ENCODE results near the gene PLB1.

The PLB1 gene

DNA sequence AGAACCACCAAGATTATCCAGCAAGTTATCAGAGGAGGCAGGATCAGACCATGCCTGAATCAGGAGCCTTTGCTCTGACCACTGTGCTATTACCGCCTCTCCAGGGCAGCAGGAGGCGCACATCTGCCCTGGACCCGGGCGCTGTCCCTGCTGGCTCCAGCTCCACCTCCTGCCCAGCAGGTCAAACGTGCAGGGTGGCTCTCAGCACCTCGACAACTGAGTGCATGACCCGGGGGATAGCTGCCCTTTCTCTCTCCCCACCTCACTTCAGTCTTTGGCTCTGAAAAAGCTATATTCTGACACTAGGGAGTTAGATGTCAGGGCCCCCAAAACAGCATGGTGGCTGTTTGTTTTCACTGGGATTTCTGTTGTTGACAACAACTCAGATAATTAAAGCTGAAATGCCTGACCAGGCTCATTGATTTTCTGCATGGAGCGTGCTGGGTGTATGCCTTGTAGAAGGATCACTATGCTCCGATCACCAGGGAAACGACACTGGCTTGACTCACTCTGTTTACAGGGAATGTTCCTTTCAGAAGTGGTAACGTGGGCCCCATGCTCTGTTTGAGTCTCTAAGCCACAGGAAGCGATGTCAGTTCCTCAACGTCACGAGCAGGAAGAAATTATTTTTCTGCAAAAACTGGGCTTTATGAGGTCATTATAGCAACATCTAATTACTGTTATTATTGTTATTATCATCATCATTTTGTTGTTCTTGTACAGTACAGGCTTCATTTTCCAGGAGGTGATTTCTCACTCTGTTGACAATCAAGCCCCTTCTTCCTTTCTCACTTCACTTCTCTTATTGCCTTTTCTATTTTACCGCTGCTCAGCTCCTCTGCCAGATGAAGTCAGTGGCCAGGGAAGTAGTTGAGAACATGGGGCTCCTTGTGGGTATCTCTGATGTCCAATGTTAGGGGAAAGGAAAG, 125.6 kb downstream of the PLB1 start:
- peak; percentile 85 for FAIRE-seq

DNA sequence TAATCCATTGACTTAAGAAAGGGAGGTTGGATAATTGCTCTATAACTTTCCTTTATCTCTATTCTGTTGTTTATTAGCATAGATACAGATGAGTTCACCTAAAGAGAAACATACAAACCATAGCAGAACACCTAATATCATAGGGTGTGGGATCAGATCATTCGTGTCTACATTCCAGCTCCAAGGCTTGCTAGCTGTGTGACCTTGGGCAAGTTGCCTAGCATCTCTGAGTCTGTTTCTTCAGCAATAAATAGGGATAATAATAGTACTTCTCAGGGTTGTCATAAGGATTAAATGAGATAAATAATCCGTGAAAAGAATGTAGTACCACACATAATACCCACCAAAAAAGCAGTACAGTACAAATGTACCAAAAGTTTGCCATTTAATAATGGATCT, 126.2 kb downstream of the PLB1 start:
- FAIRE-seq (no peak), DNase-seq (ENCODE audit: insufficient read length, low spot score) (no peak)

More for the DNA sequence above, 125.6 kb downstream of the PLB1 start:
- peak; percentile 75 for DNase-seq (ENCODE audit: insufficient read length, low spot score)

DNA sequence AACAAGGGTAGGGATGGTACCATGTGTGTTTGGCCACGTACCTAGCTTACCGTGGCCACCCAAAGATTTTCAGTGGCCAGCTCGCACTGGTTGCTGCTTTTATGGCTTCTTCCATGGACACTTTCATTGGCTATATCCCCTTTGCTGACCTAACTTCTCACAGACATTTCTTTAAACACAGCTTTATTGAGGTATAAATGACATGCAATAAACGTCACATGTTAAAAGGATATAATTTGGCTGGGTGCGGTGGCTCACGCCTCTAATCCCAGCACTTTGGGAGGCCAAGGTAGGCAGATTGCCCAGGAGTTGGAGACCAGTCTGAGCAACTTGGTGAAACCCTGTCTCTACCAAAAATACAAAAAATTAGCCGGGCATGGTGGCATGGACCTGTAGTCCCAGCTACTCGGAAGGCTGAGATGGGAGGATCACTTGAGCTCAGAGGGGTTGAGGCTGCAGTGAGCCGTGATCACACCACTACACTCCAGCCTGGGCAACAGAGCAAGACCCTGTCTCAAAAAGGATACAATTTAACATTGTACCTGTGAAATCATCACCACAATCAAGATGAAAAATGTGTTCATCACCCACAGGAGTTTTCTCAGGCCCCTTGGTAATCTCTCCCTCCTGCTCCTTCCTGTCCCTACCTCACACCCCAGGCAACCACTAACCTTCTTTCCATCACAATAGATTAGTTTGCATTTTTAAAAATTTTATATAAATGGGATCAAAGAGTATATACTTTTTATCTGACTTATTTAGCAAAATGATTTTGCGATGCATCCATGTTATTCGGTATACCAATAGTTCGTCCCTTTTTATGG, 127.9 kb downstream of the PLB1 start:
- no peak for DNase-seq (ENCODE audit: insufficient read length, low spot score)
- no peak for FAIRE-seq

DNA sequence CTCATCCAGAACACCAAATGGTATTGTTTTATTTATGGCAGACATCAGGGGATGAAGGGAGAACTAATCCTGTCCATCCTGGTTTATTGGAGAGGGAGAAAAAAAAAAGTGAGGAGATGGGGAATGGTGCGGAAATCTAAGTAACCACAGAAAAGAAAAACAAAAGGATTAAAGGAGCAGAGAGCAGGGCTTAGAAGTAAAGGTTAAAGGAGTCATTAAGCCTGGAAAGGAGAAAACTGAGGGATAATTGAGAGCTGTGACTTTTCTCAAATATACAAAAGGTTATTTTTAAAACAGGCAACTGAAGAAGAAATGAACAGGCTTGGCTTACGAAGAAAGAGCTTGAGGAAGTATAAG, 128.6 kb downstream of the PLB1 start:
- DNase-seq (ENCODE audit: insufficient read length, low spot score) (no peak), FAIRE-seq (no peak)

DNA sequence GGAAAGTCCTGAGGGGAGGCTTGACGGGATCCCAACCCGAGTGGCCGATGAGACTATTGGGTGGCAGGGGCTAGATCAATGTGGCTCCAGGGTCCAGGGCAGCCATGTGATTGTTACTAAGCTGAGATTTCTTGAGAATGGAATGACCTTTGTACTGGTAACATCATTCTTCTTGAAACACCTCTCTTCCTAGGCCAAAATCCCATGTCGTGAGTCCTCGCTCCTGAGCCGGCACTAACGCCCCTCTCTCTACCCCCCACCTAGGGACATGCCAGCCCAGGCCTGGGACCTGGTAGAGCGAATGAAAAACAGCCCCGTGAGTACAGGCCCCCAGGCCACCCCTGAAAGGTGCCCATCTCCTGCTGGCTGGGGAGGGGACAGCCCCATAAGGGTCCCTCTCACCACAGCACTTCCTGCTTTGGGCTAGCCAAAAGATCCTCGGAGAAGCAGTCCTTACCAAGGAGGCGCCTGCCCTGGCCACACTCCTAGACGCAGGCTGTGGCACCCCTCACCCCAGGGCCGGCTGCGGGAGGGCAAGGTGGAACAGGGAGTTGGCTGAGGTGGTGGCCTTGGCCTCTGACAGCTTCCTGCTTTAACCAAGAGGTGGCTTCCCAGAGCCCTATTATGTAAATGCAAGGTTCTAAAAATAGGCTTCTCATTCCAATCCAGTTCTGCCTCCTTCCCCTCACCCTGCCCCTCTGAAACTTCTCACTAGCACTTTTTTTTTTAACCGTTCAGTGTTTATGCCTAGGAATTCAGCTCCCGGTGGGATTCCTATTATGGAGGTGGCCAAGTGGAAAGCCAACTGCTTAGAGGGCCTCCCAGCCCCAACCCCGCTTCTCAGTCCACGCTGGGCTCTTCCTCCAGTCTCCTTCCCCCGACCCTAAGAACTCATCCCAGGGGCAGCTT, 129.2 kb downstream of the PLB1 start:
- FAIRE-seq: no peak

DNA sequence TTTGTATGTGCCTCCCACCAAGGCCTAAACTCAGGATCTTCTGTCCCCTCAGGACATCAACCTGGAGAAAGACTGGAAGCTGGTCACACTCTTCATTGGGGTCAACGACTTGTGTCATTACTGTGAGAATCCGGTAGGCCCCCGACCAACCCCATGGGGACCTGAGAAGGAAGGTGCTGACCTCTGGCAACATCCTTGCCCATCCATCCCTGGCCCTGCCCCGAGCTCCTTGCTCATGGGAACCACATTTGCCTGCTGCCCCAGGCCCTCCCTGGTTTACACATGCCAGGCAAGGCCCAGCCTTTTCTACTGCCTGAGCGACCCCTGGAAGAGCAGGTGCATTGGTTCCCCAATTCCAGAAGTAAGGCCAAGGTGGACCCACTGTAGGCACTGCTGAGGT, 130.5 kb downstream of the PLB1 start:
- DNase-seq (ENCODE audit: insufficient read length, low spot score) (no peak), FAIRE-seq (no peak)

More for the DNA sequence above, 129.2 kb downstream of the PLB1 start:
- DNase-seq (ENCODE audit: insufficient read length, low spot score): no peak

DNA sequence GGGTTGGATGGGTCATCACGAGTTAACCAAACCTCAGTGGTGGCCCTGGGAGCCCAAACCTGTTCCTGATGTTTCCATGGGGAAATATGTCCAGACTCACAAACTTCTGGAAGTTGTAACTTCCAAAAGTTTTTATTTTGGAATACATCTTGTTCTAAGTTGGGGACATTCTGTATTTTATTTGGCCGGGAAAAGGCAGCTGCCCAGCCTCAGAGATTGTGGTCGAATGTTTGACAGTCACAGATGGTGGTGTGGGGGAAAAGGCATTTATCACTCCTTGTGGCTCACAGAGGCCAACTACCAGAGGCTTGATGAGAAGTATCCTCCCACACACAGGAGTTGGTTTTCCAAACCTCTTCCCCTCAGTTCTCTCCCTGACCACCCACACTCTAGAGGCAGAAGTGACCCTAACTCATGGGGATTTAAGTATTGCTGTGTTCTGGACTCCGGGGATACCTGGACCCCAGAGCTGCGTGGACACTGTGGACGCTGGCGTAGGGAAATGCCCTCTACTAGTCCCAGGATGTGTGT, 131.1 kb downstream of the PLB1 start:
- DNase-seq (ENCODE audit: insufficient read length, low spot score) (no peak), FAIRE-seq (no peak)

DNA sequence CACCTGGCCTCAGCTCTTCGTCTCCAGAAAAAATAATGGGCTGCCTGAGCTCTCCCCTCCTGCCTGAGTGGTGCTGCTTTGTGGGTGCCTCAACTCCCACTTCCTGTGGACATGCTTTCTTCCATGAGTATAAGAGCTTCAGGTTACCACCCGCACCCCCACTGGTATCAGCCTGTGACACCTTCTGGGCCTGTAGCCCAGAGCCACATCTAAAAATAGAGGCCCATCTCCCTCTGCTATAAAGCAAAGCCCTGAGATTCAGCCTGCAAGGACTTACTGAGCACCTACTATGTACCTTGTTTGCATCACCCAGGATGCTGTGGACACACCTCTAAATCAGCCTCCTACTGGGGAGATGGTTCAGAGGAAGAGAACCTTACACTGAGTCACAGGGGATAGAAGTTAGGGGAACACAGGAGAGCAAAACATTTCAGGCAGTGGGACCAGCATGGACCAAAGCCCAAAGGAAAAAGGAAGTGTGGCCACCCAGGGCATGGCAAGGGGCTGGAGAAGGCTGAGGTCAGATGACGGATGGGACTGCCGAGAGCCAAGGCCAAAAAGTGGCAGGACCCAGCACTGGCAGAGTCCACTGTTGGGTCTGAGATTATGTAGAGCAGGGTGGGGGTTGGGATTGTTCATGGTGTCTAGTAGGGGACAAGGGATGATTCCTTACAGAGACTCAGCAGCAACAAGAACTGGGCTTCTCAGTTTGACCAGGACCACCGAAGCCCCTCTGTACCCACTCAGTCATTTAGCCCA, 132.0 kb downstream of the PLB1 start:
- no peak for DNase-seq (ENCODE audit: insufficient read length, low spot score)

DNA sequence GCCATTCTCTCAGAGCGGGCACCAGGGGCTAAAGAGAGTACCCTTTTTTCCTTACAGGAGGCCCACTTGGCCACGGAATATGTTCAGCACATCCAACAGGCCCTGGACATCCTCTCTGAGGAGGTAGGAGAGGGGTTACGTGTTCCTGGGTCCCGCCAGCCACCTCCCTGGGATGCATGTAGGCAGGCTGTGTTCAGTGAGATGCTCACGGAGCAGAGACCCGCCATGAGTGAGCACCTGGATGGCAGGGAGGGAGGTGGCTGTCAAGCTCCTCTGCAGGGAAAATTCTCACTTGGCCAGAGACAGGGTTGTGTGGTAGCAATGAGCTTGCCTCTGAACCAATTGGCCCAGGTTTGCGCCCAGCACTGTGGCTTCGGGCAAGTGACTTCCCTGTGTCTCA, 132.6 kb downstream of the PLB1 start:
- FAIRE-seq (peak; percentile 48), DNase-seq (ENCODE audit: insufficient read length, low spot score) (no peak)

More for the DNA sequence above, 132.0 kb downstream of the PLB1 start:
- no peak for FAIRE-seq

DNA sequence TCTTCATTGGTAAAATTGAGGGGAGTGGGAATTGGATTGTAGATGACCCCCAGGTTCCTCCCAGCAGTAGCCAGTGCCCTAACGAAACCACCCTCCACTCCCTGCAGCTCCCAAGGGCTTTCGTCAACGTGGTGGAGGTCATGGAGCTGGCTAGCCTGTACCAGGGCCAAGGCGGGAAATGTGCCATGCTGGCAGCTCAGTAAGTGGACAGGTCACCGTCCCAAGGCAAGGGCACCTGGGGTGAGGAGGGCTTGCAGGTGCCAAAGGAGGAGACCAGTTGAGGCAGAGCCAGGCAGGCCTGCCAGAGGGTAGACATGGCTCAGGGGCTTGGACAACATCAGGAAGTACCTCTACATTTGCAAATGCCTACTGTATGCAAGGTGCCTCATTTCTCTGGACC, 133.1 kb downstream of the PLB1 start:
- DNase-seq (ENCODE audit: insufficient read length, low spot score) (no peak), FAIRE-seq (no peak)

DNA sequence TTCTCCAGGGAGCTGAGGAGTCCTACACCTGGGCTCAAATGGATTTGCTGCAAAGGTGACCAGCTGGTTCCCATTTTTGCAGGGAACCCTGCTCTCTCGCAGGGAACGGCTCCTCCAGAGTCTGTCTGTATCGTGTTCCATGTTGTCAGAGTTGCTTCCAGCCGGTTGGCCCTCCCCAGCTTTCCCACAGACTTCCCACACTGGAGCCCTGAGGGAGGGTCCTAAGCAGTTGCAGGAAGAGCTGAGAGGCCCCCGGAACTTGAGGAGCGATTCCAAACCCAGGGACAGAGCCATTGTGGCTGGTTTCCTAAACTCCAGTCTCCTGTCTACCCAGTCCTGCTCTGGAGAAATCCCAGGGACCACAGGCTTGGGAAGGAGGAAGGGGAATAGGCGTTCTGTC, 134.1 kb downstream of the PLB1 start:
- DNase-seq (ENCODE audit: insufficient read length, low spot score): no peak
- FAIRE-seq: no peak

DNA sequence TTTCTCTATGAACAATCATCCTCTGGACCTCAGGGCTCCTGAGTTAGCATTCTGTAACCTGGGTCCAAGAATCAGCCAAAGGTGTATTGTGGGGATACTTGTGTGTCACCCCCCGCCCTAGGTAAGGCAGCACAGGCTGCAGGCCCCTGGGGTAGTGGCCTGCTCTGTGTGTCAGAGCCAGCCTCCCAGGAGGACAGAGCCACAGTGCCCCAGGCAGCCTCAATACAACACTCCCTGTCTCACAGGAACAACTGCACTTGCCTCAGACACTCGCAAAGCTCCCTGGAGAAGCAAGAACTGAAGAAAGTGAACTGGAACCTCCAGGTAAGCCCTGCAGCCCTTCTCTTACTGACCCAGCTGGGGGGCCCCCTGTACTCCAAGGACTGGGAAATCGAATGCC, 134.5 kb downstream of the PLB1 start:
- no peak for DNase-seq (ENCODE audit: insufficient read length, low spot score)
- FAIRE-seq: no peak

DNA sequence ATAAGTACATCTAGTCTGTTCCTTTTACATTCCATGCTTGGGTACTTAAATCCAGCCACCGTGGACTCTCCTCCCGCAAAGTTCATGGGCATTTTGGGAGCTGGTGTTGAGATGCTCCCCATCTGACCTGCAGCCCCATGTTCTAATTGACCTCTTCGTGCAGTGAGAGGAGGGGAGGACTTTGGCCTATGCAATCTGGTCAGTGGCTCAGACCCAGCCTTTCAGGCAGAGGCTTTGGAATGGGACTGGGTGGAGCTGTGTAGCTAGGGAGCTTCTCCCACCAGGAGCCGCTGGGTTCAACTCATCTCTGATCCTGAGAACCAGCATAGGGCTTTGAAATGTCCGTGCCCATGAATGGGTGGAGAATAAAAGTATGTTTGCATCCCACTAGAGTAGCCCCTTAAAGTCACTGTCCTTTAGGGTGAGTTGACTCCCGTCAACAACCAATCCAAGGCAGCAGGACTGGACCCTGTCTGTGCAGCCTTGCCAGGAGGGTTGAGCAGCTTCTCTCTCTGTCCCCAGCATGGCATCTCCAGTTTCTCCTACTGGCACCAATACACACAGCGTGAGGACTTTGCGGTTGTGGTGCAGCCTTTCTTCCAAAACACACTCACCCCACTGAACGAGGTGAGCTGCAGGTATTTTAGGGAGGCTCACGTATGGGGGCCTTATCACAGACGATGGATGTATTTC, 135.8 kb downstream of the PLB1 start:
- FAIRE-seq (no peak), DNase-seq (ENCODE audit: insufficient read length, low spot score) (no peak)

DNA sequence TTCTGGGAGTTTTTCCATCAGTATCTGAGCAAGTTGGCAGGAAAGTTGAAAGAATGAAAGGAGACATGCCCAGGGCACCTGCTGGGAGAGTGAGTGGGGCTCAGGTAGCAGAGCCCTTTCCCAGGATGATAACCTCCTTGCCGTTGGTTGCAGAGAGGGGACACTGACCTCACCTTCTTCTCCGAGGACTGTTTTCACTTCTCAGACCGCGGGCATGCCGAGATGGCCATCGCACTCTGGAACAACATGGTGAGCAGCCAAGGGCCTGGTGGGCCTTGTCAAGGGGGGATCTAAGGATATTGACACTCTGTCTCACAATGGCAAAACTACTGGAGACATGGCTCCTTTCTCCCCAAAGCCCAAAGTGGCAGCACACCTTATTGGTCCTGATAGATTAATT, 136.9 kb downstream of the PLB1 start:
- no peak for FAIRE-seq

DNA sequence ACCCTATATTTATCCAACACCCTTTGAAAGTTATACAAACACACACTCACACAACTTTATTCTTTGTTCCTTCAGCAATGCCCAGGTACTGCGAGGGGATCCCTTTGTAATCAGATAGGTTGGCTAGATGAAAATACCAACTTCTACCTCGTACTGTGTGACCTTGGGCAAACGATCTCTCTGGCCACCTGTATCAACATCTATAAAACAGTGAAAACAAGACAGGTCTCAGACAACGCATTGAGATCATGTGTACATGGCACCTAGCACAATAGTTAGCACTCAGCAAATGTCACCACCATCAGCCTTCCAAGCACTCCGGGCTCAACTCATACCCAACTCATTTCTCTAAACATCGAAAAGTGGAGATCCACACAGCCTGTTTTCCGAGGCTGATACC, 137.3 kb downstream of the PLB1 start:
- no peak for DNase-seq (ENCODE audit: insufficient read length, low spot score)
- FAIRE-seq: no peak

More for the DNA sequence above, 136.9 kb downstream of the PLB1 start:
- DNase-seq (ENCODE audit: insufficient read length, low spot score): no peak

DNA sequence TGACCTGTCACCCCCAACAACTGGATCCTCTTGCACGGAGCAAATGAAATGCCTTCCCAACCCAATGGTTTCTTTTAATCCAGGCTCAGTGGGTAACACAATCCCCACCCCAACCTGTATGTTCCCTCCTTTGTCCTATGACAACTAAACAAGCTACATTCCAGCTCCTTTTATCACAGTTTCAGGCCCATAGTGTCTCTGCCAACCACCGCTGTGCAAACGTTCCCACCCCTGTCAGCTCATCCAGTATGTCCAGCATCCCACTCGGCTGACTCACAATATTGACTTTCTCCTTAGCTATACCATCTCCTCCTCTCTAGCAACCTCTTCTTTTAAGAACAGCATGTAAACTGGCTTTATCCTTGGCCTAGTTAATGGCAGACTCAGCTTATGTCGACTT, 137.9 kb downstream of the PLB1 start:
- FAIRE-seq: peak; percentile 76
- DNase-seq (ENCODE audit: insufficient read length, low spot score): peak; percentile 49

DNA sequence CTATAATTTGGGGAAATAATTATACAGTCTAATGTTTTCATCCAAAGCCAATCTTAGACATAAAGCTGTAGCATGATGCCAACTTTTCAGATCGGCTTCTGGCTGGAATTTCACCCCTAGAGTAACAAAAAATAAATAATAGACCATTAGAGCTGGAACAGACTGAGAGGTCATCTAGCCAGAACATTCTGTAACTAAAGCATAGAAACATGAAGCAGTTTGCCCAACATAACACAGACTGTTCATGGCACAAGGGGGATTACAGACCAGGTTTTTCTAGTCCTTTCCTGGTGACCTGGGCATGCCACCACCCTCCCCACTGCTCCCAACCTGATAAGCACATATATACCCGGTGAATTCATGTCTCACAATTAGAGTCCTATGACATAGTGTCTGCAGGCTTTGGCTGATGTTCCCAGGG, 139.3 kb downstream of the PLB1 start:
- FAIRE-seq (no peak), DNase-seq (ENCODE audit: insufficient read length, low spot score) (no peak)

DNA sequence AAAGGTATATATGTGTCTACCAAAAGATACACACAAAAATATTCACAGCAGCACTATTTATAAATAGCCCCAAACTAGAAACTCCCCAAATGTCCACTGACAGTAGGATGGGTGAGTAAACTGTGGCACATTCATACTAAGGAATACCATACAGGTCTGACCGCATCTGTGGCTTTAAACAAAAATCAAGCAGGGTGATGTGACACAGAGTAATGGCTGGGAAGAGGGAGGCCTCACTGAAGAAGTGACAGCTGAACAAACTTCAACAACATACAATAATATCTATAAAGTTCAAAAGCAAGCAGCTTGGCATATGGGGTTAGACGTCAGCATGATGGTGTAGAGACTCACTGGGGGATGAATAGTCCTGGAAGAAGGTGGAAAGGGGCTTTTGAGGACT, 140.6 kb downstream of the PLB1 start:
- DNase-seq (ENCODE audit: insufficient read length, low spot score) (no peak), FAIRE-seq (no peak)
